ENCODE results near the gene ALDH1B1. TPM values are rescaled to one million over a fixed set of nuclear protein-coding genes. Genes with fewer than 3 reads are reported as not detected.

Gene ALDH1B1
- total and polyA plus RNA-seq, 2 of the 13 experiments (the other 11 are each of a cell fraction or from before 2014, with no cell fraction given) = 45.1 to 125 TPM

DNA sequence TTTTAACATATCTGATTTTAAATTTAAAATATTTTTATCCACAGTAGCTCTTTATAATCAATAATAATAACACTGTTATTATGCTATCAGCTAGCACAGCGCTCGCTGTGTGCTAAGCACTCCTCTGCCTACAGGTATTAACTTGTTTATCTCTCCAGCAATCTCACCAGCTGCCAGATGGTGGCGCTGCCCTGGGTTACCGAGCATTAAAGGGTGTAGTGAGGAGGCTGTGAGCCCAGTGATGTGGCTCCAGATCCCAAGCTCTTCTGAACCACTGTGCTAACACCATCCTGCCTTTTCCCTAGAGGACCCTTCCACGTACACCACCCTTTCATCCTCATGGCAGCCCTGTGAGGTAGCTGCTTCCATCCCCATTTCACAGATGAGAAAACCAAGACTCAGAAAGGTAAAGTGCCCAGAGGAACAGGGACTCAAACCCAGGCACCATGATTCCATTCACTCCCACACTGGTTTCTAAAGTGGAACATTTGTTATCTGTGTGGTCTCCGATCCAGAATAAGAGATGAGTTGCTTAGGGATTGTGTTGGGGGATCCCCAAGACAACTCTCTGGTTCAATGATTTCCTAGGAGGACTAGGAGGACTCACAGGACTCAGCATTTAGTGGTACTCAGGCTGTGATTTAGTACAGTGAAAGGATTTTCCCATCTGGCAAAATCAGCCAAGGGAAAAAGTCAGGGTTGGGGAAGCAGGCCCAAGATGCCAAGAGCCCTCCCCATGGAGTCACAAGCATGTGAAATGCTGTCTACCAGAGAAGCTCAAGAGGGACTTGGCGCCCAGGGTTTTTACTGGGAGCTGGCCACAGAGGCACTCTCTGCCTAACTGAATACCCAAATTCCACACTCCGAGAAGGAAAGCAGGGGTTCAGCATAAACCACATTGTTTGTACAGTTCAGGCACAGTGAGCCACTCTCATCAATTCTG is 24.8 kb downstream of the ALDH1B1 start (continued):
- TF ChIP-seq KIAA2018 (CRISPR knock-in tag; IDR thresholded peaks at IDR 0.05; ENCODE audit: borderline replicate concordance) = no peak
- TF ChIP-seq, protein P1, sequence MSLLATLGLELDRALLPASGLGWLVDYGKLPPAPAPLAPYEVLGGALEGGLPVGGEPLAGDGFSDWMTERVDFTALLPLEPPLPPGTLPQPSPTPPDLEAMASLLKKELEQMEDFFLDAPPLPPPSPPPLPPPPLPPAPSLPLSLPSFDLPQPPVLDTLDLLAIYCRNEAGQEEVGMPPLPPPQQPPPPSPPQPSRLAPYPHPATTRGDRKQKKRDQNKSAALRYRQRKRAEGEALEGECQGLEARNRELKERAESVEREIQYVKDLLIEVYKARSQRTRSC (CRISPR knock-in tag; IDR thresholded peaks at IDR 0.05; ENCODE audit: low read depth) = no peak
- no peak for TF ChIP-seq NFKBIZ (CRISPR knock-in tag; IDR thresholded peaks at IDR 0.05)

Measured in HepG2 (cell line).